MM.1S (cell line): ENCODE measurements around the gene TAPT1.

Source experiments
- DNase-seq: peaks from one replicate; pipeline ENCODE4 v3.0.0-alpha.2; 2015
- H2AFZ ChIP-seq: fragments of 300-600 bp; sonication (generic); 2 replicates; pipeline ENCODE4 v1.6.0; 2016; ENCODE audit warnings: antibody characterized with exemption, low read length
- H3F3A ChIP-seq: fragments of 300-600 bp; sonication (generic); 2 replicates; pipeline ENCODE4 v1.6.1; 2016; ENCODE audit warnings: mild to moderate bottlenecking, antibody characterized with exemption, low read length, moderate library complexity, mixed read lengths; ENCODE audit not compliant: insufficient read depth
- H3K27ac ChIP-seq: fragments of 300-600 bp; sonication (generic); 2 replicates; pipeline ENCODE4 v1.5.1; 2016; ENCODE audit warnings: mild to moderate bottlenecking, low read length
- H3K27me3 ChIP-seq: fragments of 300-600 bp; sonication (generic); replicated peaks from 2 replicates; pipeline ENCODE4 v1.6.0; 2016; ENCODE audit warnings: low read length; ENCODE audit not compliant: insufficient read depth
- H3K36me3 ChIP-seq: fragments of 300-600 bp; sonication (generic); replicated peaks from 2 replicates; pipeline ENCODE4 v1.6.1; 2016; ENCODE audit warnings: mild to moderate bottlenecking, low read length, mixed read lengths; ENCODE audit not compliant: insufficient read depth
- H3K4me1 ChIP-seq: fragments of 300-600 bp; sonication (generic); 2 replicates; pipeline ENCODE4 v1.6.1; 2016; ENCODE audit warnings: low read length, mixed read lengths
- H3K4me2 ChIP-seq: fragments of 300-600 bp; sonication (generic); 2 replicates; pipeline ENCODE4 v1.6.0; 2016; ENCODE audit warnings: low read depth, low read length
- H3K4me3 ChIP-seq: fragments of 300-600 bp; sonication (generic); 2 replicates; pipeline ENCODE4 v1.5.1; 2016; ENCODE audit warnings: low read length, mixed read lengths
- H3K79me2 ChIP-seq: fragments of 300-600 bp; sonication (generic); 2 replicates; pipeline ENCODE4 v1.6.1; 2016; ENCODE audit warnings: mixed run types, low read length, mixed read lengths
- H3K9ac ChIP-seq: fragments of 300-600 bp; sonication (generic); 2 replicates; pipeline ENCODE4 v1.6.1; 2016; ENCODE audit warnings: low read length, mixed read lengths
- H3K9me2 ChIP-seq: fragments of 300-600 bp; sonication (generic); replicated peaks from 2 replicates; pipeline ENCODE4 v1.6.1; 2016; ENCODE audit warnings: mild to moderate bottlenecking, low read length, mixed read lengths; ENCODE audit not compliant: insufficient read depth
- H3K9me3 ChIP-seq: fragments of 300-600 bp; sonication (generic); replicated peaks from 2 replicates; pipeline ENCODE4 v1.6.1; 2016; ENCODE audit warnings: mild to moderate bottlenecking, low read length, mixed read lengths; ENCODE audit not compliant: insufficient read depth
- H4K20me1 ChIP-seq: fragments of 300-600 bp; sonication (generic); 2 replicates; pipeline ENCODE4 v1.6.1; 2016; ENCODE audit warnings: mild to moderate bottlenecking, low read length, moderate library complexity, mixed read lengths; ENCODE audit not compliant: insufficient read depth
- EZH2 ChIP-seq: fragments of 300-600 bp; sonication (generic); optimal IDR thresholded peaks from 2 replicates; pipeline ENCODE3; 2017; ENCODE audit warnings: low read depth, mild to moderate bottlenecking, antibody characterized with exemption, low read length, mixed read lengths
- EZH2phosphoT487 ChIP-seq: fragments of 300-600 bp; sonication (generic); IDR thresholded peaks from 2 replicates; pipeline ENCODE4 v1.6.1; 2018; ENCODE audit warnings: antibody characterized with exemption, low read length
- TF ChIP-seq, protein P1 (sequence below): fragments of 300-600 bp; sonication (generic); IDR thresholded peaks from 2 replicates; pipeline ENCODE4 v1.5.1; 2016; ENCODE audit warnings: antibody characterized with exemption, low read length, mixed read lengths

The TAPT1 gene

DNA sequence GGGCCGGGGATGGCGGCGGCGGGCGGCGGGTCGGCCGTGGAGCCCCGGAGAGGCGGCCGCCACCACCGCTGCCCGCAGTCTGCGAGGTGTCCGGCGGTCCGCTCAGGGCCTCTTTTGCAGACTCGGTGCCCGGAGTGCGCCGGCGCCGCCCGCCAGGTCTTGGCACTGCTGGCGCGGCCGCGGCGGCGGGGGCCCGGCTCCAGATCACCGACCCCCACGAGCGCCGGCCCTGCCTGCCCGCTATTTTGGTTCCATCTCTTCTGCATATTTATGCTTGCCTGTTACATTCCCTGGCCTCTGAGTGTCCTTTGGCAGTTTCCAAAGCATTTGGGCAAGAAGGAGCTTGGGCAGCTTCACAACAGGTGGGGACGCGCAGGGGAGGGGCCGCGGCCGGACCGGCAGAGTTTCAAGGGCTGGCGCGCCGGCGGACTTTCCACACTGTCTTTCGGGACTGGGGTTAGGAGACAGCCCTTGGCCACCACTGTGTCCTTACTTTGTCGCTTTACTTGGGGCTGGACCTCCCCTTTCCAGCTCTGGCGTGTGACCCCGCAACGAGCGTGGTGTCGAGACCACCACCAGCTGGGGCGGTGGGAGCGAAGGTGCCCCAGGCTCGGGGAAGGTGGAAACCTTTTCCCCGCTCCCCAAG, 668 bp upstream of the TAPT1 start:
- no peaks in the 10 kb centered on the region for H3K27me3 ChIP-seq
- no peaks in the 10 kb centered on the region for H3K9me2 ChIP-seq
- H3K4me1 ChIP-seq, result peaks cover 16% of the 10 kb centered on the region
- peaks cover 39% of the 10 kb centered on the region for H3K79me2 ChIP-seq
- peak overlapping the region; percentile 54; the same call in 1 of the 2 replicates for H3K27ac ChIP-seq
- peak overlapping the region; percentile 89 for H3K4me3 ChIP-seq
- H2AFZ ChIP-seq, result peak overlapping the region; percentile 87
- H3K9ac ChIP-seq, result peak overlapping the region; percentile 76
- no peak for TF ChIP-seq EZH2phosphoT487
- no peak for TF ChIP-seq EZH2
- TF ChIP-seq, protein P1, sequence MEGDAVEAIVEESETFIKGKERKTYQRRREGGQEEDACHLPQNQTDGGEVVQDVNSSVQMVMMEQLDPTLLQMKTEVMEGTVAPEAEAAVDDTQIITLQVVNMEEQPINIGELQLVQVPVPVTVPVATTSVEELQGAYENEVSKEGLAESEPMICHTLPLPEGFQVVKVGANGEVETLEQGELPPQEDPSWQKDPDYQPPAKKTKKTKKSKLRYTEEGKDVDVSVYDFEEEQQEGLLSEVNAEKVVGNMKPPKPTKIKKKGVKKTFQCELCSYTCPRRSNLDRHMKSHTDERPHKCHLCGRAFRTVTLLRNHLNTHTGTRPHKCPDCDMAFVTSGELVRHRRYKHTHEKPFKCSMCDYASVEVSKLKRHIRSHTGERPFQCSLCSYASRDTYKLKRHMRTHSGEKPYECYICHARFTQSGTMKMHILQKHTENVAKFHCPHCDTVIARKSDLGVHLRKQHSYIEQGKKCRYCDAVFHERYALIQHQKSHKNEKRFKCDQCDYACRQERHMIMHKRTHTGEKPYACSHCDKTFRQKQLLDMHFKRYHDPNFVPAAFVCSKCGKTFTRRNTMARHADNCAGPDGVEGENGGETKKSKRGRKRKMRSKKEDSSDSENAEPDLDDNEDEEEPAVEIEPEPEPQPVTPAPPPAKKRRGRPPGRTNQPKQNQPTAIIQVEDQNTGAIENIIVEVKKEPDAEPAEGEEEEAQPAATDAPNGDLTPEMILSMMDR, result no peak
- DNase-seq, result peak; percentile 36
- 0 out of 2 replicates have a peak, but pooled peaks cover 4% of the 10 kb centered on the region for H4K20me1 ChIP-seq
- H3F3A ChIP-seq, result peaks cover 6% of the 10 kb centered on the region; the same call in 1 of the 2 replicates
- no peaks in the 10 kb centered on the region for H3K36me3 ChIP-seq
- no peaks in the 10 kb centered on the region for H3K9me3 ChIP-seq
- peak overlapping the region; percentile 88 for H3K4me2 ChIP-seq

DNA sequence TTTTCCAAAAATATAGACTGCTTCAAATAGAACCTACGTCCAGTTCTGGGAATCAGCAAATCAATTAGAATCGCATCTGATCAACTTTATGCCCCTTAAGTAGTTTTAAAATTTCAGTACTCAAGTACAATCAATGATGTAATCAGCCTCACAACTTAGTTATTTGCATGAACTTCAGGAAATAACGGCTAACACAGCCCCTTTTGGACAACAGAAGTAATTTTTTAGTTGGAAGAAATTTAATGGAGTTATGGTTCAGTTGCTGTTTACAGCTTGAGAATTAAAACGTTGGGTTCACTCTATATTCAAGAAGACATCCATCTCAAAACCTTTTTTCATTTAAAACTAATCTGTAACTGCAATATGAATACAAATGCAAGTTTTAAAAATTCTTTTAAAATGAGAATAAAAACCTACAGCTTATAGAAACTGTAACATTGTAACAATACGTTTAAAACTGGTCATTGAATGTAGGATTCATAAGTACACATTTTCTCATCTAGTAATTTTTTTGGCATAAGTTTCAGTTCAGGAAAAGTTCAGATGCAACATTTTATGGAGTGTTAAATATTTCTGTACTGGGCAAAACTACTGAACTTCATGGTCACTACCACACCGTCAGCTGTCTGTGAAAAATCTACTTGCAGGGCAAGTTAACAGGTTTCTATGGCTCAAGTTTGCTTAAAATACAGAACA, 956 bp downstream of the TAPT1 start:
- H3K27me3 ChIP-seq, result no peaks in the 10 kb centered on the region

DNA sequence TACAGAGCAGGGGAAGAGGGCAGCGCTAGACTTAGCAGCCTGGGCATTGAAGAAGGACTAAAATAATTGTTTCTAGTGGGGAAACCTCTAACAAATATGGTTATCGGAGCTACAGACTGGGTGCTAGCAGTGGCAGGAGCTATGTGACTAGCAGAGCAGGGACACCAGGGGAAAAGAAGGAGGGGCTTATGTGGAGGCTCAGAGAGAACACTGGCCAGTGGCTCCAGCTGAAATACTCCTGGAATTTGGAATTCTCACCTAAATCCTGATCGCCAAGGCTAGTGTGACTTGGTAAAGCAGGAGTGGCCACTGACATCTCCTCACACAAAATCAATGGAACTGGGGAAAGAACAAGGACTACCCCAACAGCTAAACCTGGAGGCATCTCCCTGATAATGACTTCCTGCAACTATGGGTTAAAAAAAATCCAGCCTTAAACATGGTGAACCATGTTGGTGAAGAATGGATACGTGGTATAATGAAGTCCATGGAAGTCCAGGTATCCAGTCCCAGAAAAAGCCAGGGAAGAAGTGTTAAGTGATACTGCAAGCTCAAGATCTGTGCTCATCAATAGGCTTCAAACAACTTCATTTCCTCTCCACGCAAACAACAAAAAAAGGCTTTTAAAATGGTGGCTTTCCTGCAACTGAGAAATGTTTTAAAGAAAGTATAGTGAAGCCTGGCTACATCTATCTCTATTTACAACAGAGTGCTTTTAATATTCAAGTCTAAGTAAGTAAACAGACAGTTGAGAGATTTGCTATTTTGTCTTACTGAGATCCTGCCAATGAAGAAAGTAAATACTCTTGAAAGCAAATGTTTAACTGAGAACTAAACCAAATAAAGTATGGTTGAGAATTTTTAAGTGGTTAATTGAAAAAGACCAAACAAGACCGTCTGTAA, 1.8 kb downstream of the TAPT1 start:
- H3K4me2 ChIP-seq, result peak overlapping the region; percentile 94
- H3K79me2 ChIP-seq, result peaks cover 63% of the 10 kb centered on the region
- peak overlapping the region; percentile 79; the same call in 1 of the 2 replicates for H3K9ac ChIP-seq
- H3K27me3 ChIP-seq, result no peaks in the 10 kb centered on the region
- peak overlapping the region; percentile 93 for H3K4me3 ChIP-seq
- peaks cover 8% of the 10 kb centered on the region; the same call in 1 of the 2 replicates for H4K20me1 ChIP-seq
- H3K36me3 ChIP-seq, result no peaks in the 10 kb centered on the region
- H3K9me2 ChIP-seq, result no peaks in the 10 kb centered on the region
- H2AFZ ChIP-seq, result no peak overlapping the region
- no peak for DNase-seq
- peaks cover 6% of the 10 kb centered on the region; the same call in 1 of the 2 replicates for H3F3A ChIP-seq
- H3K27ac ChIP-seq, result no peak overlapping the region; the same call in 1 of the 2 replicates
- H3K9me3 ChIP-seq, result no peaks in the 10 kb centered on the region
- peaks cover 16% of the 10 kb centered on the region for H3K4me1 ChIP-seq
- TF ChIP-seq, protein P1, result no peak
- TF ChIP-seq EZH2phosphoT487, result no peak
- no peak for TF ChIP-seq EZH2

More for the DNA sequence above, 956 bp downstream of the TAPT1 start:
- Histone ChIP-seq H3K27ac (peak overlapping the region; percentile 64; the same call in 1 of the 2 replicates), H3K4me2 (peak overlapping the region; percentile 94), H3K9me2 (no peaks in the 10 kb centered on the region), H3K9ac (peak overlapping the region; percentile 79), H3K36me3 (no peaks in the 10 kb centered on the region), H3K4me3 (peak overlapping the region; percentile 93), H3K9me3 (no peaks in the 10 kb centered on the region), H2AFZ (peak overlapping the region; percentile 72), H3K79me2 (peaks cover 55% of the 10 kb centered on the region), H3K4me1 (peaks cover 16% of the 10 kb centered on the region), H4K20me1 (peaks cover 4% of the 10 kb centered on the region; the same call in 1 of the 2 replicates), H3F3A (peaks cover 6% of the 10 kb centered on the region; the same call in 1 of the 2 replicates)
- TF ChIP-seq EZH2 (no peak), EZH2phosphoT487 (no peak)
- TF ChIP-seq, protein P1, result no peak
- DNase-seq, result peak; percentile 42
